DOHH2 (cell line): ENCODE measurements around the gene DNAJB4.

Source experiments
- EZH2phosphoT487 ChIP-seq: fragments of 200-600 bp; sonication (generic); IDR thresholded peaks from 2 replicates; pipeline ENCODE4 v1.6.1; 2017; ENCODE audit warnings: borderline replicate concordance, mild to moderate bottlenecking, antibody characterized with exemption, low read length, moderate library complexity, mixed read lengths
- TF ChIP-seq, protein P1 (sequence below): fragments of 200-600 bp; sonication (generic); IDR thresholded peaks from one replicate; pipeline ENCODE4 v1.5.1; 2014; ENCODE audit warnings: antibody characterized with exemption, mild to moderate bottlenecking, low read depth, low read length; ENCODE audit not compliant: poor library complexity, severe bottlenecking

GRCh38 chr1:78015148-78015547 lies 10.4 kb downstream of the DNAJB4 start:
- TF ChIP-seq, protein P1, sequence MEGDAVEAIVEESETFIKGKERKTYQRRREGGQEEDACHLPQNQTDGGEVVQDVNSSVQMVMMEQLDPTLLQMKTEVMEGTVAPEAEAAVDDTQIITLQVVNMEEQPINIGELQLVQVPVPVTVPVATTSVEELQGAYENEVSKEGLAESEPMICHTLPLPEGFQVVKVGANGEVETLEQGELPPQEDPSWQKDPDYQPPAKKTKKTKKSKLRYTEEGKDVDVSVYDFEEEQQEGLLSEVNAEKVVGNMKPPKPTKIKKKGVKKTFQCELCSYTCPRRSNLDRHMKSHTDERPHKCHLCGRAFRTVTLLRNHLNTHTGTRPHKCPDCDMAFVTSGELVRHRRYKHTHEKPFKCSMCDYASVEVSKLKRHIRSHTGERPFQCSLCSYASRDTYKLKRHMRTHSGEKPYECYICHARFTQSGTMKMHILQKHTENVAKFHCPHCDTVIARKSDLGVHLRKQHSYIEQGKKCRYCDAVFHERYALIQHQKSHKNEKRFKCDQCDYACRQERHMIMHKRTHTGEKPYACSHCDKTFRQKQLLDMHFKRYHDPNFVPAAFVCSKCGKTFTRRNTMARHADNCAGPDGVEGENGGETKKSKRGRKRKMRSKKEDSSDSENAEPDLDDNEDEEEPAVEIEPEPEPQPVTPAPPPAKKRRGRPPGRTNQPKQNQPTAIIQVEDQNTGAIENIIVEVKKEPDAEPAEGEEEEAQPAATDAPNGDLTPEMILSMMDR, result no peak
- no peak for TF ChIP-seq EZH2phosphoT487
